Measurements from ENCODE around the gene BHLHA15.
A peak's percentile ranks its signal among the peaks of the same experiment; 100 is the strongest.

Gene BHLHA15

GRCh38 chr7:98187138-98187502, 24.1 kb upstream of the BHLHA15 start:
- DNase-seq, result no peak

- no peak for DNase-seq
Observed at GRCh38 chr7:98189559-98189958, 21.7 kb upstream of the BHLHA15 start.

- DNase-seq, result no peak
Observed at GRCh38 chr7:98191668-98192431, 19.4 kb upstream of the BHLHA15 start.

- DNase-seq, result no peak
Observed at GRCh38 chr7:98192781-98193457, 18.3 kb upstream of the BHLHA15 start.

GRCh38 chr7:98193474-98194180, 17.6 kb upstream of the BHLHA15 start:
- DNase-seq, result no peak

GRCh38 chr7:98194186-98194585, 17.1 kb upstream of the BHLHA15 start:
- DNase-seq, result no peak

- no peak for DNase-seq
Observed at GRCh38 chr7:98194672-98195457, 16.4 kb upstream of the BHLHA15 start.

- no peak for DNase-seq
Observed at GRCh38 chr7:98196706-98197605, 14.3 kb upstream of the BHLHA15 start.

GRCh38 chr7:98199131-98199530, 12.1 kb upstream of the BHLHA15 start:
- no peak for DNase-seq

- no peak for DNase-seq
Observed at GRCh38 chr7:98200364-98200763, 10.9 kb upstream of the BHLHA15 start.

- DNase-seq, result peak; percentile 46 to 66 (median 60)
Observed at GRCh38 chr7:98202367-98203195, 8.7 kb upstream of the BHLHA15 start.

- DNase-seq, result no peak
Observed at GRCh38 chr7:98203261-98203963, 7.8 kb upstream of the BHLHA15 start.

- no peak for DNase-seq
Observed at GRCh38 chr7:98203964-98204605, 7.2 kb upstream of the BHLHA15 start.

GRCh38 chr7:98204670-98205069, 6.6 kb upstream of the BHLHA15 start:
- no peak for DNase-seq

- DNase-seq, result no peak
Observed at GRCh38 chr7:98205162-98205845, 5.9 kb upstream of the BHLHA15 start.

- no peak for DNase-seq
Observed at GRCh38 chr7:98206451-98207330, 4.5 kb upstream of the BHLHA15 start.

GRCh38 chr7:98209166-98209920, 1.9 kb upstream of the BHLHA15 start:
- DNase-seq, result no peak

All from suppressor macrophage (primary cell).